ACHN (cell line): ENCODE results near the gene DDX46.

Experiments used
- DNase-seq: peaks from one replicate; pipeline ENCODE4 v3.0.0-alpha.2; 2015
- in situ Hi-C: cut with HindIII; loops from 2 replicates; pipeline ENCODE4 v1.10.0; 2017; ENCODE audit warnings: low sequenced_read_pairs, low pct_ligation_motif_present, low pct_unique_long_range_greater_than_20kb

Gene DDX46

GRCh38 chr5:134877159-134877558, 118.6 kb downstream of the DDX46 start:
- DNase-seq = no peak
- in situ Hi-C loops = no loop called here

GRCh38 chr5:134878403-134878802, 119.8 kb downstream of the DDX46 start:
- in situ Hi-C loops = no loop called here
- no peak for DNase-seq

GRCh38 chr5:134879456-134879855, 120.9 kb downstream of the DDX46 start:
- DNase-seq = no peak
- in situ Hi-C loops = no loop called here
